Putamen (tissue), 1 donor: Measurements from ENCODE around the gene GAREM1.
"Not testable (repeated sequence)": the region's sequence is repeated elsewhere in the genome, so short reads cannot be mapped to it uniquely, and the experiment has no call there.

Experiments used
- DNase-seq: peaks from one replicate; pipeline ENCODE4 v3.0.0-alpha.2; 2016; ENCODE audit warnings: low spot score

The GAREM1 gene

DNA sequence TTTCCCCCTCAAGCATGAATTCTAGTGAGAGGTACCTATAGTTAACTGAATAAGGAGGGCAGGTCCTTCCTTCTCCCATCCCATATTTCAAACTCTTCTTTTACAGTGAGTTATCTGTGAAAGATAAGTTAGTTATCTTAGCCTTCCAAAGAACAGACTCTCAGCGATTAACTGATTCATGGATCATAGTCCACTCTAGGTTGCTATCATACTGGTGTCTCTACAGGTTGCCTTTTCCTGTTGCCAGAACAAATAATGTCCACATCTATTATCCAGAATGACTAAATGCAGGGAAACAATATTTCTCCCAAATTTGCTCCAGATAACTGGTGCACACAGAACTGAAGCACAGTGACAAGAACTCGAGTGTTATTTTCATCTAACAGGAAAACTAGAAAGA, 212.5 kb downstream of the GAREM1 start:
- no peak for DNase-seq

DNA sequence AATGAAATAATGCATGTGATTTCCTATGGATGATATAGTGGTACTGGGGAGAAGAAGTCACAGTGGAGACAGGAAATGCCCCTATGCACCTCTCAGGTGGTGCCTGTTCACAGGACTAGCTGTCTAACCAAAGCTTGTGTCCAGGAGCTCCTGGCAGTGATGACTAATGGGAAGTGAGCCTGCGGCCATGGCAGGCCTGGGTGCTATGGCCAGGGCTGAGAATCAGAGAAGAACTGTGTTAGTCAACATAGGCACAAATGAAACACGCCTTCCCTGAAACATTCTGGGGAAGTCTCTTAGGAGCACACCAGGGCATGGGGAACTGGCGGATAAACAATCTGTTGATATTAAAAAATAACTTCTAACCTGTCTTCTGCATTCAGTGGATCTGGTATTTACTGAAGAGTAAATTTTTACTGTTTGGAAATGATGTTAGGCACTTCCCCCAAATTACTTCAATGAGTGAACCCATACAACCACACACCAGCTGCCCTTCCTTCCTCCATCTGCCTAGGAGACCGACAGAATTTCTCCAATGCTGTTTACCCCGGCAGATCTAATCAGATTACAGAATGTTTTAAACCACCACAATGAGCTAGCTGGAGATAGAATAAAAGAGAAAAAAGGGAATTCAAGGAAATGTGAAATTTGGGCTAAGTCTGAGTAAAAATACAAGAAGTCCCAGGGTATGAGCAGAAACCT, 213.4 kb downstream of the GAREM1 start:
- no peak for DNase-seq

DNA sequence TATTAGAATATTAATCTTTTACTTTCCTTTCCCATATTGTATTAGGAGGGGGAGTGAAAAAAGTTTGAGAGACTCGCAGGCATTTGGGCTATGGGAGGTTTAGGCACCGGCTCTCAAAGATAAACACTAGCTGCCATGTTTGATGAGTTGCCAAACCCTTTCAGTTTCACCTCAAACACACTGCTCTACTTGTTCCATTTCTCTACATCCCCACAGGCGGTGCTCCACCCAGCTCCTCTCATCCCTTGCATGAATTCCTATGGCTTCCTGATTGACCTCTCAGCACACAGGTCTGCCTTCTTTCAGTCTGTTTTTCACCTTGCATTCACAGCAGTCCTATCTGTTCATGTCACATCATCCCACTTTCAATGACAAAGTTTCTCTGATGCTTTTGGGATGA, 215.1 kb downstream of the GAREM1 start:
- no peak for DNase-seq

DNA sequence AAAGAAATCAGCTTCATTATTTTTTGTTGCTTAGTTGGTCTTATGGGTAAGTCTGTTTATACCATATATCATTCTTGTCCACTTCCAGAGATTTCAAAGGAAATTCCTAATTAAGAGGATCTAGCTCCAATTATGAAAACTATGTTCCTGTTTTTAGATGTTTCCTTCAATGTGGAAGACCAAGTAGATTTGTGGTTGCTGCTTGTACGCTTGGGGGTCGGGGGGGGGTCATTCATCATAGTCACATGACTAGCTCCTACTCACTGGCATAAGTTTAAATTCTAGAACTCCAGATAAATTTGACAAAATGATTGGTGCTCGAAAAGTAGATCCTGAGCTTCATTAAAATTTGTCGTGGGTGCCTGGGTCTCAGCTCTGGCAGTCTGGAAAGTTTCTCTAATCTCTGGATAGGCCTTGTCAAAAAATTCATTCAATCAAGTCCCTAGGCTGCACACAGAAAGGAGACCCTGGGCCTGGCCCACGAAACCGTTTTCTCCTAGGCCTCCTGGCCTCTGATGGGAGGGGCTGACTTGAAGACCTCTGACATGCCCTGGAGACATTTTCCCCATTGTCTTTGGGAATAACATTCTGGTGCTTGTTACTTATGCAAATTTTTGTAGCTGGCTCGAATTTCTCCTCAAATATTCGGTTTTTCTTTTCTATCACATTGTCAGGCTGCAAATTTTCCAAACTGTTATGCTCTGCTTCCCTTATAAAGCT, 218.4 kb downstream of the GAREM1 start:
- DNase-seq = no peak

DNA sequence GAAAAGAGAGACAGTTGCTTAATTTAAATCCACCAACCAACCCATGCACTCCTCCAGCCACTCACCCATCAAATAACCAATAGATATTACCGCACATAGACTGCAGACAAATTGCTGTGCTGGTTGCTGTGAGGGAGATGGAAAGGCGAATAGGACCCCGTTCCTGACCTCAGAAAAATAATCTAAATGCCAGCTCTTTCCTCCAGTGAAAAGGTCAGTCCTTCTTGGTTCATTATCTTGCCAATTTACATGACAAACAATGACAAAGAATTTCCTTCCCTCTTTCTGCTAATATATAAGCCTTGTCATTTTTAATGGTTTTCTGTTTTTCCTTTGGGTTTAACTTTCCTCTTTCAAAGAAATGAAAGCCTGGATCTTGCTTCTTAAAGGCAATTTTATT, 219.2 kb downstream of the GAREM1 start:
- no peak for DNase-seq

DNA sequence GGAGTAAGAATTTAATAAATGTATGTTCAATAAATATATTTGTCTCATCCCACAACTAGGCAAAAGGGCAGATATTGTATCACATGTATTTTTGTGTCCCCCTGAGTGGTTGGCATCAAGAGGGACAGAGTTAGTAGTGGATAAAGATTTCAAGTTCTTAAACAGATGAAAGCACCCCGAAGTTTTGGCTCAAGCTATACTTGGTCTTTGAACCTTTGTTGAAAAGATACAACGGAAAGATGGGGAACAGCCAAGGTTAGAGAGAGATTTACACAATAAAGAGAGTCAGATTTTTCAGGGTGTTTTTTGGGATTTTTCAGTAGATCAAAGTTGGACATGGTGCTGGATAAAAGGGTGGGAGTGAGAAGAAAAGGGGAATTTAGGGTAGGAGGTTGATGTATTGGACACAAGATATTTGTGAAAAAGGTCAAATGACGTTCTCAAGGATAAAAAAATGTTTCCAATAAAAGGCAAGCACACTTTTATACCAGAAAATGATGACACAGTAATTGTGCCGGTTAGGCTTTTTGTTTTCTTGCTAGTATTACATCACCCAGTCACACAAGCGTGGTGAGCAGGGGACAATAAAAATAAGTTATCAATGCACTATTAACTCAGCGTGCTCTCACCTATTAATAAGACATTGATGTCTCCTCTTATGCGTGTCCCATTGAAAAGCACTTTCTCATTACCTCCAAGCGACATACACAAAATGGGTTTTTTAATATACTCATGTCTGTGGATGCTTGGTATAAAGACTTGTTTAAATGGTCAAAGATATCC, 221.3 kb downstream of the GAREM1 start:
- no peak for DNase-seq

DNA sequence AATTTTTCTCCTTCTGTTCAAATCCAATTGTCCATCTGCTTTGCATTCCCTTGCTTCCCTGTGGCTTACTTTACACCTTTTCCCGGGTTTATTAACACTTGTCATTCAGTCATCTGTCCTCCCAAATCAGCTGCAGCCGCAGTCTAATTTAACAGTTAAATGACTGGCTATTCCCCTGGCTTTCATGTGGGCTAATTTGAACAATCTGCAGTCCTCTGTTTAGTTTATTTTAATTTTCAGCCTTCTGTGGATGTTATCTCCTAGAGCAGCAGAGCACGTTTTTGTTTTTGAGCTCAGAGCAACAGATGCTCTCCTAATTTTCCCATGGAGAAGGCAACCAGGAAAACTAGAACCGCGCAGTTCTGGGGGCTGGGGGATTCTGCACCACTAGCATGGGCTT, 225.8 kb downstream of the GAREM1 start:
- no peak for DNase-seq

DNA sequence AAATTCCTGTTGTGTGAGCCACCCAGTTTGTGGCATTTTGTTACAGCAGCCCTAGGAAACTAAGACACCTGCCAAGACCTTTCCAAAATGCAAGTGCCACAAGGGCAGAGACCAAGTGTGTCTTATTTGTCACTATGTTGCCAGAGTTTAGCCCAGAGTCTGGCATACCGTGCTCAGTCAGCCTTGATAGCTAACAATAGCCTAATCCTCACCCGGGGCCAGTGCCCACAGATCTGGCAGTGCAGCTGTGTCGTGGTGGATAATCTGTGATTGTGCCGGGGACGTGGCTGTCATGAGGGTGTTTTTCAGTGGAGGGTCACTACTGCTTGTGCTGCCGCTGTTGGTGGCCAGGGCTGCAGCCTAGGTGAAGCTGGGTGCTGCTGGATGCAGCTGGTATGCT, 227.3 kb downstream of the GAREM1 start:
- no peak for DNase-seq

DNA sequence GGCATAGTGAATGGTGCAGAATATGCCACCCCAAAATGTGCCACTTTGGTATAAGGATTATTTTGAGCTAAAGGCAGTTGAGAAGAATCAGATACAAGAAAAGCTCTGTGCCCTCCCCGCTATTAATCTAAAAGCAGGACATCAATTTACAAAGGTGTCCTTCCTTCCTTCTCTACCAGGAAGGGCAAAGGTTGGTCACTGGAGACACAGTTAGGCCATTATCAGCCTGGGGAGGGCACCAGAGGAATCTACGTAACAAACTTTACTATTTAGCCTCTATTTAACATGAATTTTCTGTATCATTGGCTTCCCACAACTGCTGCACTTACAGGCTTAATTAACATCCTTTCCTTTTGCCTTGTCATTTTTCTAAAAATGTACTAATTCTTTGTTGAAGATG, 228.3 kb downstream of the GAREM1 start:
- no peak for DNase-seq

DNA sequence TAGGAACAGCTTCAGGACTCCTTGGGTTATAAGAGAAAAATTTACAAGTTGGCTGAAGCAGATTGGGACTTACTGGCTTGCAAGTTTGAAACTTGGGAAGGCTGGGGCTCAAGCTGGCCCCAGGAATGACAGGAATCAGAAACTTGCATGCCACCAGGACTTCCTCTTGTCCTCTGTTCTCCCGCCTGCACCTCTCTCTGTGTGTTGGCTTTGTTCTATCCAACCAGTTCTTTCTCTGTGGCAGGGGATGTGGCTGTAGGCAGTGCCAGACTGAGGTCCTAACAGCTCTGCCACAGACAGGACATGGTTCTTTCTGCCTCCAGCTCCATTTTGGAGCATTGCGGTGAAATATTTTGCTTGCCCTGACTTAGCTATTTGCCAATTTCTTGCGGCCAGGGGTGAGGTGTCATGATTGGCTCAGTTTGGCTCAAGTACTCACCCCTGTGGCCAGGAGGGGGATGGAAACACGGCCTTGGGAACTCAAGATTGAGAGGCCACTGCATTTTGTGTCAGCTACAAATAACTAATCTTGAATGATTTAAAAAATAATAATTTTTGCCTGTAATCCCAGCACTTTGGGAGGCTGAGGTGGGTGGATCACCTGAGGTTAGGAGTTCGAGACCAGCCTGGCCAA, 231.9 kb downstream of the GAREM1 start:
- DNase-seq = no peak

DNA sequence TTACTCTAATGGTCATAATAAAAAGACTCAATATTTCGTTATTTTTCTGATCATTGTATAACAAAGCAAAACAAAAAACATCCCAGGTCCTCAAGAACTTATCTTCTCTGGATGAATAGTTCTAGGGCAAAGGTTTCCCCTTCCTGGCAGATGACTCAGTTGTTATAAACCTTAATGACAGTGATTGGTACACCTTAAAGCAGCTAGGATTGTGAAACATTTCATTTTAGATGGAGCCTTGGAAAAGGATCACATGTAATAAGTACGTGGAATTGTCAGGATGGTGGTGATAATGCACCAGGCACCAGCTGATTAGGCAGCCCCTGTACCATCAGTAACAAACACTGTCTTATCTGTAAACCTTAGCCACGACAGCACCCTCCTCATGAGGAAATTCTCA, 233.6 kb downstream of the GAREM1 start:
- no peak for DNase-seq

DNA sequence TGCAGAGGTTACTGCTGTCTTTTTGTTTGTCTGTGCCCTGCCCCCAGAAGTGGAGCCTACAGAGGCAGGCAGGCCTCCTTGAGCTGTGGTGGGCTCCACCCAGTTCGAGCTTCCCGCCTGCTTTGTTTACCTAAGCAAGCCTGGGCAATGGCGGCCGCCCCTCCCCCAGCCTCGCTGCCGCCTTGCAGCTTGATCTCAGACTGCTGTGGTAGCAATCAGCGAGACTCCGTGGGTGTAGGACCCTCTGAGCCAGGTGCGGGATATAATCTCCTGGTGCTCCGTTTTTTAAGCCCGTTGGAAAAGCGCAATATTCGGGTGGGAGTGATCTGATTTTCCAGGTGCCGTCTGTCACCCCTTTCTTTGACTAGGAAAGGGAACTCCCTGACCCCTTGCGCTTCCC, 237.3 kb downstream of the GAREM1 start:
- DNase-seq = not testable (repeated sequence)

DNA sequence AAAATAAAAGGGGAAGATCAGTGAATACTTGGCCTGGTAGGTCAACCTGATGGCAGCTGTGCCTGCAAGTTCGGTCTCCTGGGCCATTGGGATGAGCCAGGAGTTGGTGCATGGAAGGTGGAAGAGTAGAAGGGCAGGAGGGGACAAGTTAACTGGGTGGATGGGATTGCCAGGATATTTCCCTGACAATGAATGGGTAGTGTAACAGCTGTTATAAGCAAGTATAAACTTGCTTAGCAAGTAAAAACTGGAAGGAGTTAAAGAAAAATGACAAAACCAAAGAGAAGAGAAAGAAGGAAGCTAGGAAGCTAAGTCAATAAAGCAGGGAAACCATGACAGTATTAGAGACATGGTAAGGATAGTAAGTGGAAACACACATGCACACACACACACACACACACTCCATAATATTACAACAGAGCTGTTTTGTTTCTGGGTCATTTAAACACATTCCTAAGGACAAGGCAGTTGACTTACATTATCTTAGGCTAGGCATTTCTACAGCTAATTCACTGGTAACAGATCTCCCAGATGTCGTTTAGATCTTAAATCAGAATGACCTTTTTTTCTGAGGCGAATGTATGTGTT, 251.2 kb downstream of the GAREM1 start:
- DNase-seq = no peak

DNA sequence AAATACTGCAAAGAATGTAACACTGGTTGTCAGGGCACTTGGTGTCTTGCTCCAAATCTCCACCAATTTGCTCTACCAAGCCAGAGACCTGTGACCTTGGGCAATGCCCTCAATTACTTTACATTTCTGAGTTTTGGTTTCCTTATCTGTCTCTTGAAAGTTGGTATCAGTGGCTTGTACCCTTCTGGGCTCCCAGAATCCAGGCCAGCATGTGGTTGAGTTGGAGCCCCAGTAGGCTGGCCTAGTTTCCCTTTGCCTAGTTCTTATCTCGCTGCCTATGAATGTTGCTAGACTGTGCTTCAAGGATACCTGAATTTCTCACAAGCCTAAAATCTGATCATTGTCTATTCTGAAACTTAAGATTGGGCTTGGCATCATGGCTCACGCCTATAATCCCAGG, 254.3 kb downstream of the GAREM1 start:
- no peak for DNase-seq

DNA sequence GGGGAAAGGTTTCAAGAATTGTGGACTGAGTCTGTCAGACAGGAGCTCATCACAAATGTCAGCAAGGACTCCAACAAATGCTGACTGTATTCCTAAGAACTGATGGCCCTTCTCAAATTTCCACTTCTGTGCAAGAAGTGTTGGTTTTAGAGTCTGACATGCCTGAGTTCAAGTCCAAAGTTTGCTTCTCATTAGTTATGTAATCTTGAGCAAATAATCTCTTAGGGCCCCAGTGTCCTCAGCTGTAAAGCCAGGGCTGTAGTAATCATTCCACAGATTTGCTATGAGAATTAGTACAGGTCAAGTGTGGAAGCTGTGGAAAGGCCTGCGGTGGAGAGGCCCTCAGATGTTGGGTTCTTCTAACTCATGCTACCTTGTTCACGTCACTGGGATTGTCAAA, 257.0 kb downstream of the GAREM1 start:
- no peak for DNase-seq
